Body of pancreas (tissue), 4 donors: Measurements from ENCODE around the gene KLHL10. TPM values are rescaled to one million over a fixed set of nuclear protein-coding genes. Genes with fewer than 3 reads are reported as not detected.

Experiments
- ATAC-seq: fragments of 150-250 bp; one replicate; pipeline ENCODE4 v1.9.1; 2016
- DNase-seq, 4 donors: peaks; one replicate each; pipeline ENCODE4 v3.0.0-alpha.2; 2019
- H3K27ac ChIP-seq, 4 donors: fragments of 200-600 bp; sonication (generic); 1 replicate in 3 of 4; 2 replicates in 1 of 4; pipeline versions ENCODE4 v1.5.1 to v1.6.1; 2016 to 2019; ENCODE audit warnings: mild to moderate bottlenecking in 1 of 4, mixed read lengths in 1 of 4, moderate library complexity in 1 of 4
- H3K27me3 ChIP-seq, 2 donors: fragments of 200-600 bp; sonication (generic); one replicate each; pipeline ENCODE4 v1.6.0; 2016; ENCODE audit warnings: mild to moderate bottlenecking in 1 of 2
- H3K36me3 ChIP-seq, 2 donors: fragments of 200-600 bp; sonication (generic); replicated peaks in 1 of 2; 2 replicates each; pipeline ENCODE4 v1.5.1; 2016; ENCODE audit warnings: low read depth in 2 of 2; ENCODE audit not compliant: insufficient read depth in 1 of 2
- H3K4me1 ChIP-seq: fragments of 200-600 bp; sonication (generic); one replicate; pipeline ENCODE4 v1.6.0; 2016
- H3K4me3 ChIP-seq, 2 donors: fragments of 200-600 bp; sonication (generic); 1 replicate in 1 of 2; 2 replicates in 1 of 2; pipeline ENCODE4 v1.5.1; 2016 to 2019
- H3K9me3 ChIP-seq, 3 donors: fragments of 200-600 bp; sonication (generic); 1 replicate in 2 of 3; 2 replicates in 1 of 3; pipeline ENCODE4 v1.5.1; 2016
- CTCF ChIP-seq, 7 experiments: fragments of 450-650 bp in 4 of 7; fragments of 200-600 bp in 3 of 7; sonication (generic) in 3 of 7; IDR thresholded peaks; one replicate each; pipeline ENCODE4 v1.5.1; 2016 to 2019; ENCODE audit warnings: antibody characterized with exemption in 7 of 7
- POLR2A ChIP-seq, 3 donors: fragments of 450-650 bp; IDR thresholded peaks; one replicate each; pipeline ENCODE4 v1.6.1; 2016; ENCODE audit warnings: antibody characterized with exemption in 3 of 3, mild to moderate bottlenecking in 2 of 3
- WGBS, 2 donors: methylation state at CpG; one replicate each; pipeline ENCODE4 v1.1.5; 2017; 5-methylcytosine and 5-hydroxymethylcytosine counted together
- intact Hi-C: fragments of 100-400 bp; cut with DNase I; formaldehyde crosslinking; loops from one replicate; pipeline ENCODE4 v1.15.1; 2023
- total RNA-seq, 2 donors: library from RNA; depleted of rRNA; stranded (reverse); fragments of >200 nt; gene quantifications; one replicate each; pipeline ENCODE4 v1.1.0, GENCODE V29; 2016

The KLHL10 gene
- total RNA-seq, 2 donors from 2014 or later: not detected

- WGBS, 2 donors: 12 to 70% methylated on average over 7 to 57 of the region's 58 CpGs
- no peaks in the 10 kb centered on the region for H3K9me3 ChIP-seq
- H3K36me3 ChIP-seq: no peaks in the 10 kb centered on the region
- H3K4me1 ChIP-seq: peaks cover 37% of the 10 kb centered on the region
- intact Hi-C loops: no loop called here
- peak overlapping the region; percentile 53 to 80 (median 76) for H3K27ac ChIP-seq
- H3K4me3 ChIP-seq: peak overlapping the region; percentile 13 to 49
- peak; percentile 26 to 52 (median 35) for DNase-seq
- TF ChIP-seq POLR2A (IDR thresholded peaks at IDR 0.05): no peak
- no peak for TF ChIP-seq CTCF (IDR thresholded peaks at IDR 0.05)
- peak; percentile 38 for ATAC-seq
- no peaks in the 10 kb centered on the region for H3K27me3 ChIP-seq
These were observed 26.7 kb upstream of the KLHL10 start for GRCh38 chr17:41810659-41811548.

- intact Hi-C loops: no loop called here
- peak within 1 kb of the TSS; percentile 53 to 80 (median 76) for H3K27ac ChIP-seq
These were observed 25.9 kb upstream of the KLHL10 start, which contains the start of gene P3H4 for GRCh38 chr17:41811549-41812380. TSS of gene P3H4 (minus strand) at chr17:41811949. CDS start at chr17:41811915, 34 bp downstream.

GRCh38 chr17:41812381-41813151 lies 25.1 kb upstream of the KLHL10 start, which contains the start of gene FKBP10:
TSS of gene FKBP10 (plus strand) at chr17:41813004. CDS start at chr17:41813035, 31 bp downstream.
- Histone ChIP-seq H3K27ac (peak within 1 kb of the TSS; percentile 53 to 80 (median 76)), H3K27me3 (no peaks in the 10 kb centered on the region), H3K9me3 (no peaks in the 10 kb centered on the region), H3K4me3 (peak within 1 kb of the TSS; percentile 13 to 49), H3K4me1 (peaks cover 37% of the 10 kb centered on the region), H3K36me3 (no peaks in the 10 kb centered on the region)
- ATAC-seq (peak; percentile 22), DNase-seq (peak; percentile 43 to 73 (median 62))
- TF ChIP-seq POLR2A (IDR thresholded peaks at IDR 0.05) (no peak), CTCF (IDR thresholded peaks at IDR 0.05) (no peak)
- WGBS, 2 donors: 2 to 6% methylated on average over 17 to 35 of the region's 35 CpGs
- intact Hi-C loops: no loop called here

More at GRCh38 chr17:41811549-41812380, 25.9 kb upstream of the KLHL10 start, which contains the start of gene P3H4:
- Histone ChIP-seq H3K27me3 (no peaks in the 10 kb centered on the region), H3K4me3 (peak within 1 kb of the TSS; percentile 13 to 49), H3K4me1 (peaks cover 37% of the 10 kb centered on the region), H3K36me3 (no peaks in the 10 kb centered on the region), H3K9me3 (no peaks in the 10 kb centered on the region)
- 1% methylated on average over 77 of the region's 96 CpGs; no CpG with 5 or more reads in 1 of the 2 donors for WGBS, 2 donors
- TF ChIP-seq POLR2A (IDR thresholded peaks at IDR 0.05) (peak; percentile 54 to 67 (median 59)), CTCF (IDR thresholded peaks at IDR 0.05) (peak; percentile 50 to 89 (median 69))
- DNase-seq (peak; percentile 82 to 90 (median 84)), ATAC-seq (peak; percentile 90)

GRCh38 chr17:41813152-41813680 lies 24.4 kb upstream of the KLHL10 start:
- peak overlapping the region in 1 of 4 donors; percentile 80 for H3K27ac ChIP-seq
- WGBS, 2 donors: 34 to 44% methylated on average over 11 to 12 of the region's 12 CpGs
- no peak for TF ChIP-seq CTCF (IDR thresholded peaks at IDR 0.05)
- no peak for TF ChIP-seq POLR2A (IDR thresholded peaks at IDR 0.05)

More at GRCh38 chr17:41813152-41813680, 24.4 kb upstream of the KLHL10 start:
- Histone ChIP-seq H3K4me3 (no peak overlapping the region), H3K4me1 (peaks cover 37% of the 10 kb centered on the region), H3K36me3 (no peaks in the 10 kb centered on the region), H3K27me3 (no peaks in the 10 kb centered on the region), H3K9me3 (no peaks in the 10 kb centered on the region)
- intact Hi-C loops: no loop called here
- ATAC-seq (no peak), DNase-seq (no peak)
